DND-41 (cell line): ENCODE measurements around the gene SPTLC2.

Source experiments
- EZH2 ChIP-seq: IDR thresholded peaks from 3 replicates; pipeline ENCODE4 v1.6.1; 2012; ENCODE audit warnings: borderline replicate concordance, low read depth, mild to moderate bottlenecking, moderate library complexity, low read length, inconsistent platforms; ENCODE audit not compliant: severe bottlenecking
- TF ChIP-seq, protein P1 (sequence below): IDR thresholded peaks from 2 replicates; pipeline ENCODE4 v1.5.1; 2012; ENCODE audit warnings: borderline replicate concordance, low read length, moderate library complexity, mild to moderate bottlenecking; ENCODE audit not compliant: poor library complexity, severe bottlenecking; ENCODE audit errors: extremely low read depth

DNA sequence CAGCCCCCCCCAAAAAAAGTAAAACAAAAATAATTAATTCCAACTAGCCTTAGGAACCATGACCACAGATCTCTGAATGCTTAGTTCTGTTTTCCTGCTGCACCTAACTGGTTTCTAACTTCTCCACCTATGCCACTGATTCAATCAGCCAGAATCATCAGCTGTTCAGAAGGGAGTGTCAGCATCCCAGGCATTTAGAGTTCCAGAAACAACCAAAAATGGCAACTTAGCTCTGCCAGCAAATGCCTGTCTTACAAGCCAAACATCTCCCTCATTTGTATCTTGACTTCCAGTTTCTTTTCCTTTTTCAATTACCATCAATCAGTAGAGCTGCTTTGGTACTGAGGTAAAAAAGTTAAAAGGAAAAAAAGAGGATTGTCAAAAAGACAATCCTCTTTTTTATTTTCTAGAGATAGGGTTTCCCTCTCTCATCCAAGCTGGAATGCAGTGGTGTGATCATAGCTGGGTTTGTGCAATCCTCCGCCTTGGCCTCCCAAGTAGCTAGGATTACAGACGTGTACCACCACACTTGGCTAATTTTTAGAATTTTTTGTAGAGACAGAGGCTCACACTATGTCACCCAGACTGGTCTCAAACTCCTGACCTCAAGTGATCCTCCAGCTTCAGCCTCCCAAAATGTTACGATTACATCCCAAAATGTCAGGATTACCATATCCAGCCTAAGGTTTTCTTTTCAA is 72.7 kb downstream of the SPTLC2 start:
- no peak for TF ChIP-seq EZH2
- TF ChIP-seq, protein P1, sequence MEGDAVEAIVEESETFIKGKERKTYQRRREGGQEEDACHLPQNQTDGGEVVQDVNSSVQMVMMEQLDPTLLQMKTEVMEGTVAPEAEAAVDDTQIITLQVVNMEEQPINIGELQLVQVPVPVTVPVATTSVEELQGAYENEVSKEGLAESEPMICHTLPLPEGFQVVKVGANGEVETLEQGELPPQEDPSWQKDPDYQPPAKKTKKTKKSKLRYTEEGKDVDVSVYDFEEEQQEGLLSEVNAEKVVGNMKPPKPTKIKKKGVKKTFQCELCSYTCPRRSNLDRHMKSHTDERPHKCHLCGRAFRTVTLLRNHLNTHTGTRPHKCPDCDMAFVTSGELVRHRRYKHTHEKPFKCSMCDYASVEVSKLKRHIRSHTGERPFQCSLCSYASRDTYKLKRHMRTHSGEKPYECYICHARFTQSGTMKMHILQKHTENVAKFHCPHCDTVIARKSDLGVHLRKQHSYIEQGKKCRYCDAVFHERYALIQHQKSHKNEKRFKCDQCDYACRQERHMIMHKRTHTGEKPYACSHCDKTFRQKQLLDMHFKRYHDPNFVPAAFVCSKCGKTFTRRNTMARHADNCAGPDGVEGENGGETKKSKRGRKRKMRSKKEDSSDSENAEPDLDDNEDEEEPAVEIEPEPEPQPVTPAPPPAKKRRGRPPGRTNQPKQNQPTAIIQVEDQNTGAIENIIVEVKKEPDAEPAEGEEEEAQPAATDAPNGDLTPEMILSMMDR: no peak
